ENCODE results near the gene IL1A.

IL1A gene

GRCh38 chr2:112724591-112725525 is 59.4 kb downstream of the IL1A start:
- no peak for DNase-seq

- DNase-seq: no peak
Observed at GRCh38 chr2:112723995-112724394, 60.3 kb downstream of the IL1A start.

All from cortex of kidney (tissue), 1 donor.